Measurements from ENCODE around the gene PROSER3. TPM values are rescaled to one million over a fixed set of nuclear protein-coding genes. Genes with fewer than 3 reads are reported as not detected.

The PROSER3 gene
- polyA plus RNA-seq, 1 donor from 2014 or later = 1.2 TPM

GRCh38 chr19:35807633-35808032, 49.7 kb downstream of the PROSER3 start:
- H4K20me1 ChIP-seq (ENCODE audit: insufficient read depth) = no peaks in the 10 kb centered on the region
- H3K9me3 ChIP-seq (ENCODE audit: low read length) = no peaks in the 10 kb centered on the region
- H3F3A ChIP-seq (ENCODE audit: insufficient read depth, low read length, poor library complexity, severe bottlenecking) = no peaks in the 10 kb centered on the region
- no peak overlapping the region for H3K9ac ChIP-seq (ENCODE audit: low read length)
- no peak overlapping the region for H3K4me3 ChIP-seq (ENCODE audit: low read length)
- no peaks in the 10 kb centered on the region for H3K9me2 ChIP-seq (ENCODE audit: insufficient read depth, low read length)
- no peaks in the 10 kb centered on the region for H3K36me3 ChIP-seq (ENCODE audit: insufficient read depth, low read length)
- no peaks in the 10 kb centered on the region for H3K79me2 ChIP-seq (replicated peaks; ENCODE audit: insufficient read depth, low read length)
- no peak for TF ChIP-seq POLR2AphosphoS5 (IDR thresholded peaks at IDR 0.05)
- no peak for TF ChIP-seq RAD21 (conservative IDR thresholded peaks at IDR 0.05)
- TF ChIP-seq TAF1 (IDR thresholded peaks at IDR 0.05; ENCODE audit: low read depth) = no peak
- no peak for TF ChIP-seq EZH2 (IDR thresholded peaks at IDR 0.05; ENCODE audit: borderline replicate concordance, insufficient read depth, low read length, poor library complexity, severe bottlenecking)
- no peak for TF ChIP-seq EP300 (conservative IDR thresholded peaks at IDR 0.05; ENCODE audit: poor library complexity, severe bottlenecking)
- TF ChIP-seq SMC3 (conservative IDR thresholded peaks at IDR 0.05; ENCODE audit: poor library complexity) = no peak
- TF ChIP-seq, protein P1, sequence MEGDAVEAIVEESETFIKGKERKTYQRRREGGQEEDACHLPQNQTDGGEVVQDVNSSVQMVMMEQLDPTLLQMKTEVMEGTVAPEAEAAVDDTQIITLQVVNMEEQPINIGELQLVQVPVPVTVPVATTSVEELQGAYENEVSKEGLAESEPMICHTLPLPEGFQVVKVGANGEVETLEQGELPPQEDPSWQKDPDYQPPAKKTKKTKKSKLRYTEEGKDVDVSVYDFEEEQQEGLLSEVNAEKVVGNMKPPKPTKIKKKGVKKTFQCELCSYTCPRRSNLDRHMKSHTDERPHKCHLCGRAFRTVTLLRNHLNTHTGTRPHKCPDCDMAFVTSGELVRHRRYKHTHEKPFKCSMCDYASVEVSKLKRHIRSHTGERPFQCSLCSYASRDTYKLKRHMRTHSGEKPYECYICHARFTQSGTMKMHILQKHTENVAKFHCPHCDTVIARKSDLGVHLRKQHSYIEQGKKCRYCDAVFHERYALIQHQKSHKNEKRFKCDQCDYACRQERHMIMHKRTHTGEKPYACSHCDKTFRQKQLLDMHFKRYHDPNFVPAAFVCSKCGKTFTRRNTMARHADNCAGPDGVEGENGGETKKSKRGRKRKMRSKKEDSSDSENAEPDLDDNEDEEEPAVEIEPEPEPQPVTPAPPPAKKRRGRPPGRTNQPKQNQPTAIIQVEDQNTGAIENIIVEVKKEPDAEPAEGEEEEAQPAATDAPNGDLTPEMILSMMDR (IDR thresholded peaks at IDR 0.05; ENCODE audit: poor library complexity, severe bottlenecking) = no peak
- no peak for TF ChIP-seq REST (IDR thresholded peaks at IDR 0.05; ENCODE audit: borderline replicate concordance)
- no peaks in the 10 kb centered on the region for H3K27me3 ChIP-seq (ENCODE audit: insufficient read depth, low read depth, low read length)
- H2AFZ ChIP-seq (ENCODE audit: low read depth, low read length) = no peak overlapping the region
- no peak overlapping the region for H3K27ac ChIP-seq (ENCODE audit: low read length)
- no peak overlapping the region for H3K4me2 ChIP-seq (ENCODE audit: low read length)

DNA sequence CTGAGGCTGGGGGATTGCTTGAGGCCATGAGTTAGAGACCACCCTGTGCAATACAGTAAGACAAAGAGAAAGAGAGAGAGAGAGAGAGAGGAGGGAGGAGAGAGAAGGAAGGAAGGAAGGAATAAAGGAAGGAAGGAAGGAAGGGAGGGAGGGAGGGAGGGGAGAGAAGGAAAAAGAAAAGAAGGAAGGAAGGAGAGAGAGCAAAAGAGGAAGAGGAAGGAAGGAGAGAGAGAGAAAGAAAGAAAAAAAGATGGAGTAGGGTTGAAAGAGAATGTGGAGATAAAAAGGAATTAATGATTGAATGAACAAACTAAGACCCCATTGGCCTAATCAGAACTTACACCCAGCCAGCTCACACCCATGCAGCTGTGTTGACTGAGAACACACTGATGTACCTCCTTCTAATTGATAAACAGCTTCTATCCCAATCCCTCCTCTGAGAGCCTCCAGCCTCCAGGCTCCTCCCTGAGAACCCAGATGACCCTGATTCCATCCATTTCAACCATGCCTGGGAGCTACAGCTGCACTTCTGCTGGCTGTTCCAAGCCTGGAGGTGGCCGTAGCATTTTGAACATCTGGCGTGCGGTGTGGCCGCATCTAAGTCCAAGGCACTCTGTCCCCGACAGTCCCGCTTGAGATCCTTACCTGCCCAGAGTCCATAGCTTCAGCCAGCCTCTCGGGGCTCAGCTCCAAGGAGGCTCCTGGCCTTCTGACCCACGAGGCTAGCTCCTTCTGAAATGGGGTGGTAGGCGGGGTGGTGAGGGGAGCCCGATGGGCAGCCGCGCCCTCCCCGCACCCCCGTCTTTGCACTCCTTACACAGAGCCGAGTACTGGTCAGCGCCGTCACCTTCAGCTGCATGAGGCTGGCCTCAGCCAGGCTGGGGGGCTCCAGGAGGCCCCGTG, 53.6 kb downstream of the PROSER3 start:
- Histone ChIP-seq H3K9me3 (ENCODE audit: low read length) (no peaks in the 10 kb centered on the region), H2AFZ (ENCODE audit: low read depth, low read length) (no peak overlapping the region), H3K27me3 (ENCODE audit: insufficient read depth, low read depth, low read length) (no peaks in the 10 kb centered on the region), H3K4me3 (ENCODE audit: low read length) (no peak overlapping the region), H3K36me3 (ENCODE audit: insufficient read depth, low read length) (no peaks in the 10 kb centered on the region), H3K4me2 (ENCODE audit: low read length) (no peak overlapping the region), H3K79me2 (replicated peaks; ENCODE audit: insufficient read depth, low read length) (no peaks in the 10 kb centered on the region), H3K27ac (ENCODE audit: low read length) (no peak overlapping the region), H4K20me1 (ENCODE audit: insufficient read depth) (no peaks in the 10 kb centered on the region), H3K9ac (ENCODE audit: low read length) (no peak overlapping the region), H3K9me2 (ENCODE audit: insufficient read depth, low read length) (no peaks in the 10 kb centered on the region), H3F3A (ENCODE audit: insufficient read depth, low read length, poor library complexity, severe bottlenecking) (no peaks in the 10 kb centered on the region)
- no peak for TF ChIP-seq POLR2AphosphoS5 (IDR thresholded peaks at IDR 0.05)
- TF ChIP-seq REST (IDR thresholded peaks at IDR 0.05; ENCODE audit: borderline replicate concordance) = no peak
- no peak for TF ChIP-seq EZH2 (IDR thresholded peaks at IDR 0.05; ENCODE audit: borderline replicate concordance, insufficient read depth, low read length, poor library complexity, severe bottlenecking)
